Right forelimb (tissue), 1 donor: Measurements from ENCODE around the gene REPIN1.

Experiments used
- DNase-seq: peaks from one replicate; pipeline ENCODE4 v3.0.0-alpha.2; 2018

Gene REPIN1

GRCh38 chr7:150408393-150409299, 40.0 kb downstream of the REPIN1 start:
- DNase-seq: no peak

GRCh38 chr7:150409300-150410030, 40.8 kb downstream of the REPIN1 start:
- no peak for DNase-seq

GRCh38 chr7:150410131-150410530, 41.5 kb downstream of the REPIN1 start:
- no peak for DNase-seq

GRCh38 chr7:150410680-150411346, 42.2 kb downstream of the REPIN1 start:
- DNase-seq: no peak

GRCh38 chr7:150411606-150412005, 43.0 kb downstream of the REPIN1 start:
- DNase-seq: no peak

- no peak for DNase-seq
Observed at GRCh38 chr7:150412016-150412415, 43.4 kb downstream of the REPIN1 start.

GRCh38 chr7:150412518-150413488, 44.2 kb downstream of the REPIN1 start:
- DNase-seq: no peak

GRCh38 chr7:150413640-150414081, 45.0 kb downstream of the REPIN1 start:
- DNase-seq: no peak

- DNase-seq: no peak
Observed at GRCh38 chr7:150415161-150416153, 46.8 kb downstream of the REPIN1 start.

GRCh38 chr7:150417239-150417638, 48.6 kb downstream of the REPIN1 start:
- no peak for DNase-seq

- no peak for DNase-seq
Observed at GRCh38 chr7:150417863-150418262, 49.2 kb downstream of the REPIN1 start.

GRCh38 chr7:150420242-150420641, 51.6 kb downstream of the REPIN1 start:
- no peak for DNase-seq

- DNase-seq: peak; percentile 85
Observed at GRCh38 chr7:150420987-150421674, 52.5 kb downstream of the REPIN1 start.

- no peak for DNase-seq
Observed at GRCh38 chr7:150421831-150422230, 53.2 kb downstream of the REPIN1 start.
